Lower lobe of right lung (tissue), 2 donors: ENCODE measurements around the gene NR4A1. TPM values are rescaled to one million over a fixed set of nuclear protein-coding genes. Genes with fewer than 3 reads are reported as not detected.

Source experiments
- ATAC-seq, 2 donors: fragments of 200-7000 bp; cut with Tn5 transposase; one replicate each; pipeline ENCODE4 v1.9.1; 2020 to 2022; ENCODE audit warnings: mild to moderate bottlenecking in 2 of 2, moderate library complexity in 2 of 2
- DNase-seq: peaks from one replicate; pipeline ENCODE4 v3.0.0-alpha.2; 2020
- H3K27ac ChIP-seq: fragments of 200-600 bp; one replicate; pipeline ENCODE4 v1.8.0; 2022
- H3K27me3 ChIP-seq: fragments of 200-600 bp; one replicate; pipeline ENCODE4 v1.8.0; 2022; ENCODE audit warnings: low read depth
- H3K36me3 ChIP-seq: fragments of 200-600 bp; one replicate; pipeline ENCODE4 v1.8.0; 2022; ENCODE audit warnings: mild to moderate bottlenecking
- H3K4me1 ChIP-seq: fragments of 200-600 bp; one replicate; pipeline ENCODE4 v1.8.0; 2022
- H3K4me3 ChIP-seq: fragments of 200-600 bp; one replicate; pipeline ENCODE4 v1.8.0; 2022; ENCODE audit warnings: mild to moderate bottlenecking
- H3K9me3 ChIP-seq: fragments of 200-600 bp; one replicate; pipeline ENCODE4 v1.8.0; 2022
- intact Hi-C: fragments of 100-400 bp; cut with DNase I; formaldehyde crosslinking; loops from one replicate; pipeline ENCODE4 v1.11.0; 2022
- total RNA-seq: library from RNA; stranded (reverse); fragmentation: NEBNext Ultra II Directional; extraction: Animal tissue kit (Norgen Biotek cat#: 25700); gene quantifications from one replicate; pipeline ENCODE4 v1.2.1, GENCODE V29; 2021
- TF ChIP-seq, protein P1 (sequence below): fragments of 200-600 bp; IDR thresholded peaks from one replicate; pipeline ENCODE4 v1.8.0; 2022; ENCODE audit warnings: antibody characterized with exemption, mild to moderate bottlenecking
- donor health status: DM: no; HTN: yes; CAD: no; lungs with severe emphysema.

The NR4A1 gene
- total RNA-seq, 1 donor from 2014 or later = 39.3 TPM

- peak; percentile 66 to 68 for ATAC-seq
Measured at GRCh38 chr12:52082988-52083637, 31.9 kb downstream of the NR4A1 start.

GRCh38 chr12:52083638-52083996 lies 32.4 kb downstream of the NR4A1 start:
- Histone ChIP-seq H3K36me3 (peaks cover 8% of the 10 kb centered on the region), H3K9me3 (no peaks in the 10 kb centered on the region), H3K27ac (no peak overlapping the region), H3K4me1 (peaks cover 34% of the 10 kb centered on the region), H3K4me3 (no peak overlapping the region), H3K27me3 (peaks cover 5% of the 10 kb centered on the region)
- ATAC-seq (no peak), DNase-seq (no peak)
- TF ChIP-seq, protein P1, sequence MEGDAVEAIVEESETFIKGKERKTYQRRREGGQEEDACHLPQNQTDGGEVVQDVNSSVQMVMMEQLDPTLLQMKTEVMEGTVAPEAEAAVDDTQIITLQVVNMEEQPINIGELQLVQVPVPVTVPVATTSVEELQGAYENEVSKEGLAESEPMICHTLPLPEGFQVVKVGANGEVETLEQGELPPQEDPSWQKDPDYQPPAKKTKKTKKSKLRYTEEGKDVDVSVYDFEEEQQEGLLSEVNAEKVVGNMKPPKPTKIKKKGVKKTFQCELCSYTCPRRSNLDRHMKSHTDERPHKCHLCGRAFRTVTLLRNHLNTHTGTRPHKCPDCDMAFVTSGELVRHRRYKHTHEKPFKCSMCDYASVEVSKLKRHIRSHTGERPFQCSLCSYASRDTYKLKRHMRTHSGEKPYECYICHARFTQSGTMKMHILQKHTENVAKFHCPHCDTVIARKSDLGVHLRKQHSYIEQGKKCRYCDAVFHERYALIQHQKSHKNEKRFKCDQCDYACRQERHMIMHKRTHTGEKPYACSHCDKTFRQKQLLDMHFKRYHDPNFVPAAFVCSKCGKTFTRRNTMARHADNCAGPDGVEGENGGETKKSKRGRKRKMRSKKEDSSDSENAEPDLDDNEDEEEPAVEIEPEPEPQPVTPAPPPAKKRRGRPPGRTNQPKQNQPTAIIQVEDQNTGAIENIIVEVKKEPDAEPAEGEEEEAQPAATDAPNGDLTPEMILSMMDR = no peak
- intact Hi-C loops = loop anchor here (5.0 kb wide), 1 partner anchor 56 kb away; no protein-coding TSS in a partner anchor

More at GRCh38 chr12:52082988-52083637, 31.9 kb downstream of the NR4A1 start:
- H3K9me3 ChIP-seq = no peaks in the 10 kb centered on the region
- intact Hi-C loops = loop anchor here (5.0 kb wide), 1 partner anchor 56 kb away; no protein-coding TSS in a partner anchor
- peak; percentile 68 for DNase-seq
- peaks cover 34% of the 10 kb centered on the region for H3K4me1 ChIP-seq
- no peak overlapping the region for H3K4me3 ChIP-seq
- peaks cover 13% of the 10 kb centered on the region for H3K36me3 ChIP-seq
- H3K27ac ChIP-seq = peak overlapping the region; percentile 81
- TF ChIP-seq, protein P1 = peak; percentile 97
- peaks cover 5% of the 10 kb centered on the region for H3K27me3 ChIP-seq

DNA sequence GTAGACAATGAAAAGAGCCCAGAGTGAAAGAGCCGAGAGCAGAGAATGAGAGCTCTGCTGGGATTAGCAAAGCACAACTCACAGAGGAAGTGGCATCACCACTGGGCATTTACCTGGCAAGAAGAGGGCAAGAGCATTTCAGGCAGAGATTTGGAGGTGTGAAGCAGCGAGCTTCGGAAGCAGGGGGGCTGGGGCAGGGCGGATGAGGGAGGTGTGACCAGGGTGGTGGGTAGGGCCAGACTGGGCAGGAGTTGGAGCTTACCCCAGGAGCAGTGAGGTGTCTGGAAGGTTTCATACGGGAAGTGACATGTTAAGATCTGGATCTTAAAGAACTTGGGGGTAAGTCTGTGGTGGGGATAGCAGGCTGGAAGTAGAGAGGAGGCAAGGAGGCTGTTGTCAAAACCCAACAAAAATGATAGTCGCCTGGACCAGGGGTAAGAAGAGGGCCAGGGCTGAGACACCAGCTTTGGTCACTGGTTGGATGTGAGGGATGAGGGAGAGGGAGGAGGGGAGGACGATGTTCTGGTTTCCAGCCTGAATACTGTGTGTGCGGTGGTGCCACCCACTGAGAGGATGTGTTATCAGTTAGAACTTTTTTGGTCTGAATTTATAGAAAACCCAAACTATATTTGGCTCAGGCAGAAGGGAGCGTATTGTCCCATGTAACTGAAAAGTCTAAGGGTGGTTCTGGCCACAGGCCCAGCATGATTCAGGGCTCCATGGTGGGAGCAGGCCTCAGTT lies 33.4 kb downstream of the NR4A1 start:
- peaks cover 34% of the 10 kb centered on the region for H3K4me1 ChIP-seq
- H3K36me3 ChIP-seq = peaks cover under 1% of the 10 kb centered on the region
- intact Hi-C loops = loop anchor here (5.0 kb wide), 1 partner anchor 57 kb away; no protein-coding TSS in a partner anchor
- no peak for DNase-seq
- TF ChIP-seq, protein P1 = no peak
- no peak for ATAC-seq
- no peak overlapping the region for H3K27ac ChIP-seq
- H3K9me3 ChIP-seq = no peaks in the 10 kb centered on the region
- H3K4me3 ChIP-seq = no peak overlapping the region
- H3K27me3 ChIP-seq = peaks cover 5% of the 10 kb centered on the region

DNA sequence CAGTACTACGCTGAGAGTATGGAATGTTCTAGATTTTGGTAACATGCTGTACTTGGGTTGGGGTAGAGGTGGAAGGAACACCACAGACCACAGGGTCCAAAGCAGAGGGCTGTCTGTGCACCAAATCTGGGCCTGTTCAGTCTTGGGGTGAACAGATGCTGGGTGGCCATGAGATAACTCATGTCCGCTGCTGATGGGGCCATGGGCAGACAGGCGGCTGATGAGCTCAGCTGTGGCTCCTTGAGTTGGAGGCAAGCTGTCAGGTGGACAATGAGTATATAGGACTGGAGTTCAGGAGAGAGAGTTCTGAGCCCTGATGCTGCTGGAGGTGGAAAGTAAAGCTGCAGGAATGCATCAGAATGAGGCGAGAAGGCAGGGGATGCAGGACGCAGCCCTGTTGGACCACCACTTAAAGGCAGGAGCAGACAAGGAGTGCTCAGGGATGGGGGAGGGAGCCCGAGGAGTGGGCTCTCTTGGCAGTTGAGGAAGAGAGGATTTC lies 34.5 kb downstream of the NR4A1 start:
- intact Hi-C loops = no loop called here
- DNase-seq (no peak), ATAC-seq (no peak)
- Histone ChIP-seq H3K27me3 (peaks cover 5% of the 10 kb centered on the region), H3K27ac (no peak overlapping the region), H3K9me3 (no peaks in the 10 kb centered on the region), H3K36me3 (no peaks in the 10 kb centered on the region), H3K4me1 (peaks cover 28% of the 10 kb centered on the region), H3K4me3 (no peak overlapping the region)
- TF ChIP-seq, protein P1 = no peak

DNA sequence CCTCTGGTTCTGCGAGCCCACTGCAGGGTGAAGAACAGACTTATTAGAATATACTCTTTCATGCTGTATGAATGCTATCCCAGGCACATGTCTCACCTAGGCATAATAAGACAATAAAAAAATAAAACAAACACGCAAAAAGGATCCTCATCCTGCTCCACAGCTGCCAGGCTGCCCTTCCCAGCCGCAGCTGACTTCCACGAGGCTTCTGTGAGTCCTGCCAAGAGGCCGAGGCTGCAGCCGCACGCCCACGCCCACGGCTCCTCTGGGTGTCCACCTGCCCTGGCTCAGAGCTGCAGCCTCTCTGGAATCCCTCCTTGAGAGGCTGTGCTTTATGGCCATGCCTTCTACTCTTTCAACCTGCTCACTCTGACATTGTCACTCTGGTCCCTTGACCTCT lies 35.1 kb downstream of the NR4A1 start:
- peaks cover 5% of the 10 kb centered on the region for H3K27me3 ChIP-seq
- ATAC-seq = no peak
- H3K36me3 ChIP-seq = no peaks in the 10 kb centered on the region
- H3K4me1 ChIP-seq = peaks cover 22% of the 10 kb centered on the region
- no peak overlapping the region for H3K27ac ChIP-seq
- no peak overlapping the region for H3K4me3 ChIP-seq
- intact Hi-C loops = no loop called here
- DNase-seq = no peak
- no peaks in the 10 kb centered on the region for H3K9me3 ChIP-seq
- TF ChIP-seq, protein P1 = no peak
